ENCODE data around the gene GPS1. TPM values are rescaled to one million over a fixed set of nuclear protein-coding genes. Genes with fewer than 3 reads are reported as not detected.

Gene GPS1
- total RNA-seq, 1 donor from 2014 or later, result 35.5 TPM

- DNase-seq, result no peak
These were observed 8.3 kb downstream of the GPS1 start for GRCh38 chr17:82060001-82060380.

DNA sequence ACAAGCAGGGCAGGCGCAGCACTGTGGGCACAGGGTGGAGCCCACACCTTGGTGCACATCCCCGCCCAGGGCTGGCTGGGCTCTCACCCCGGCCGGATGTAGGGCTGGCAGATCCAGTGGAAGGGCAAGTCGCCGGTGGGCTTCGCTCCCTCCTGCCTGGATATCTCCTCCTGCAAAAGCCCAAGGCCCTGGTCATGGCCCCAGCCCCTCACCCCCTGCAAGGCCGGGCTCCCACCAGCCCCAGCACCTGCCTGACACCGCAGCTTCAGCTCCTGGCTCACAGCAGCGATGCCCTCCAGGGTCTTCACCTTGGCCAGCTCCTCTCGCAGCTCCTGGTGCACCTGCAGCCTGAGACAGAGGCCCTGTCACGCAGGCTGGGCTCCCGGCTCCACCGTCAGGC lies 8.9 kb downstream of the GPS1 start:
- DNase-seq, result no peak

- DNase-seq, result no peak
These were observed 9.6 kb downstream of the GPS1 start for GRCh38 chr17:82061047-82061925.

- DNase-seq, result no peak
These were observed 10.6 kb downstream of the GPS1 start for GRCh38 chr17:82062076-82062983.

DNA sequence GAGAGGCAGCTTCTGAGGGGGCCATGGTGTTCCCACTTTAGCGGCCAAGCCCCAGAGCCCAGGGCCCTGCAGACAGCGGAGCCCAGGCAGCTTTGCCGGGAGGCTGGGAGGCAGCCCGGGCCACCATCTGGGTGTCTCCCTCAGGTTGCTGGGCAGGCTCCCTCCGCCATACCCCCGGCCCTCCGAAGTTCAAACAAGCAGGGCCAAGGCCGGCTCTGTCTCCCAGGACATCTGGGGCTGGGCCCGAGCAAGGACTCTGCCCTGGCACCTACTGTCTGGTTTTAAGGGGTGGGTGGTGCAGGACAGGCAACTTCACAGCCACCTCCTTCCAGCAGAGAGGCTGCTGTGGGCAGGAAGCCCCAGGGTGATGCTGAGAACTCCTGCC lies 11.3 kb downstream of the GPS1 start:
- DNase-seq, result no peak

DNA sequence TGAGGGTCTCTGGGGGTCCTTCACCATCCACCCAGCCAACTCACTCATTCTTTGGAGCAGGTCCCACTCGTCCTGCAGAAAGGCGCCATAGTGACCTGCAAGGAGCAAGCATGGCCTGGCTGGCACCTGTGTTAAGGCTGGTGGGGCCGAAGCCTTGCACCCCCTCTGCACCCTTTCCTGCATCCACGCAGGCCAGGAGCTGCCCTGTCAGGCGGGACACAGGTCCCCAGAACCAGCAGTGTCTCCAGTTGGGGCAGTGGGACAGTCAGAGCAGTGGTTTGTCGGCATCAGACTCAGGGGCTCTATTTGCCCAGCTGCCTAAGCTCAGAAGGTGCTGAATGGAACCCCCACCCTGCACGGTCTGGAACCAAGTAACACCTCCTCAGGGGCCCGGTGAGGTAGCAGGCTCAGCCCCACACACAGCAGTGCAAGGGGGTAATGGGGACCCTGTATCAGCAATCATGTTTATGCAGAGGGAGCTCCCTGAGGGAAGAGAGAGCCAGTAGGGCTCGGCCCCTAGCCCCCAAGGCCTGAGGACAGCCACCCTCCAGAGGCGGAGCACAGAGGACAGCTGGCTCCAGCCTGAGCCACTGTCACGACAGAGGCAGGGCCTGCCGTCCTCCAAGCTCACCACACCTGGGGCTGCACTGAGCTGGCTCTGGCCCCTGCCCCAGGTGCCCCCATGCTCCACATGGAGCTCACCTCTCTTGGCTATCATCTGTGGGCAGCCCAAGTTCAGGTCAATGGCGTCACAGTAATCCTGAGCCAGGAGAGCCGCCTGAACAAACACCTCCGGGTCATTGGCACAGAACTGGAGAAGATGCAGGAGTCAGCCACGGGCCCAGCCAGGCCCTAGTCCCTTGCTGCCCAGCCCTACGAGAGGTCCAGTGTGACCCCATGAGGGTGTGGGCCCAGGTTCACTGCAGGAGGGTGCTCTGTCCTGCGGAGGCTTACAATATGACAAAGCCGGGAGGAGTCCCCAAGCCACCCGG lies 12.0 kb downstream of the GPS1 start:
- no peak for DNase-seq

DNA sequence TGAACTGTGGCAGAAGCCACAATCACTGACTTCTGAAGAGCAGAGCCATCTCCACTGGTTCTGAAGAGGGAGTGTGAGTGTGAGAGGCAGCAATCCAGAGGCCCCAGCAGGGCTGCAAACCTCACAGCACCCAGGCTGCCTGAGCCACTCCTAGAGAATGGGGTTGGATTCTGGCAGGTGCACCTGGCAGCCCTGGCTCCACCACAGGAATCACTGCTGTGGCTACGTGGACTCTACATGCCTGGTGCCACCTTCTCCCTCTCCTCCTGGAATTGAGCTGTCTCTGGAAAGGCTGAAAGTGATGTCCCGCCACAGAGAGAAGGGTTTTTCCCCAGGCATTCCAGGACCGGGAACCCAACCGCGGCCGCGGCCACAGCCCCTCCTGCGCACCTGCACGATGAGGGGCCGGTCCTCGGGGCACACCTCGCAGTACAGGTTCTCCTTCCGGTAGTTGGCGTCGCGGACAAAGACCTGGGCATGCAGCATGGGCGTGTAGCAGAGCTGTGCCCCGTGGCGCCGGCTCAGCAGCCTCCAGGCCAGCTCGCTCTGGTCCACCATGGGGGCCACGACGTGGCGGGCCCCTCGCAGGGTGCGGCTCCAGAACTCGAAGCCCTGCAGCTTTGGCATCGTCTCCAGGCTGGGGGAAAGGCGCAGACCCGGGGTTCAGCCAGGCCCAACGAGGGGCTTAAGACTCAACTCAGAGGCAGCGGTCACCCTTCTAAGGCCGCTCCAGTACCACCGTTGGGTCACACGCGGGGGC lies 12.9 kb downstream of the GPS1 start:
- DNase-seq, result no peak

- DNase-seq, result no peak
These were observed 13.5 kb downstream of the GPS1 start for GRCh38 chr17:82065193-82065637.

GRCh38 chr17:82065638-82066303 lies 14.1 kb downstream of the GPS1 start, which contains the start of gene DUS1L:
Gene DUS1L (minus strand): TSS chr17:82065804. CDS start chr17:82065059, 745 bp downstream.
- DNase-seq, result peak; percentile 36

DNA sequence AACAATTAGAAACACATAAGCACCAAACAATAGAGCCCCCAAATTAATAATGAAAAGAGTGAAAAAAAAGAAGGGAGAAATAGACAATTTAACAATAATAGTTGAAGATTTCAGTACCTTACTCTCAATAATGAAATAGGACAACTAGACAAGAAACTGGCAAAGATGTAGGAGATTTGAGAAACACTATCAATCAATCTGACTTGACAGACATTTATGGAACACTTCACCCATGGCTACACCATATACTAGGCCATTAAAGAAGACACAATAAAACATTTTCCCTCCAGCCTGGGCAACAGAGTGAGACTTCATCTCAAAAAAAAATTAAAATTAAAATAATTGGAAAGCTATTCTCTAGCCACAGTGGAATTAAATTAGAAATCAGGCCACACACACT lies 18.9 kb downstream of the GPS1 start:
- DNase-seq, result no peak

GRCh38 chr17:82072827-82073226 lies 21.1 kb downstream of the GPS1 start:
- DNase-seq, result no peak

GRCh38 chr17:82073446-82073845 lies 21.7 kb downstream of the GPS1 start:
- no peak for DNase-seq

DNA sequence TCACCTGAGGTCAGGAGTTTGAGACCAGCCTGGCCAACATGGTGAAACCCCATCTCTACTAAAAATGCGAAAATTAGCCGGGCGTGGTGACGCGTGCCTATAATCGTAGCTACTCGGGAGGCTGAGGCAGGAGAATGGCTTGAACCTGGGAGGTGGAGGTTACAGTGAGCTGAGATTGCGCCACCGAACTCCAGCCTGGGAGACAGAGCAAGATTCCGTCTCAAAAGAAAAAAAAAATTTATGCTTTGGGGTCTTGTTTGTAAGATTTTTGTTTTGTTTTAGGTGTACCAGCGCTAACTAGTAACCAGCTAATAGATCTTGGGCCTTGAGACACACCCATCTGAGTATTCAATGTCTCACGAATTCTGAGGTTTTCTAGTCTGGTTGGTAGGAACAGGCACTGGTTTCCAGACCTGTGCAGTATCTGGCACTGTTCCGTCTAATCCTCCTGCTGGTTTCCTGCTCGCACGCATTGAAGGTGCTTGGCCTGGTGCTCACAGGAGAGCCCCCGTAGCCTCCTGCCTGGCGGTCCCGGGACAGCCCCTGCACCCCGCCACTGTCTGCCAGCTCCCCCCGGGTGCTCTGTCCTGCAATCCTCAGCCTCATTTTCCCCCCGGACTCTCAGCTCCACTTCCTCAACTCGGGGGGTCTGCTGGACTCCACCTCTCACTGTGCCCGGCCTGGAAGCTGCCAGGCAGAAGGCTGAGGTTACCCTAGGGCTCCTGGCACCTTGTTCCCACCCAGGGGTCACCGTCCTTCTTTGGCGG lies 24.5 kb downstream of the GPS1 start:
- DNase-seq, result no peak

GRCh38 chr17:82076785-82077591 lies 25.3 kb downstream of the GPS1 start:
- DNase-seq, result no peak

GRCh38 chr17:82077617-82078358 lies 26.1 kb downstream of the GPS1 start:
- no peak for DNase-seq

- DNase-seq, result no peak
These were observed 26.7 kb downstream of the GPS1 start for GRCh38 chr17:82078433-82078832.

DNA sequence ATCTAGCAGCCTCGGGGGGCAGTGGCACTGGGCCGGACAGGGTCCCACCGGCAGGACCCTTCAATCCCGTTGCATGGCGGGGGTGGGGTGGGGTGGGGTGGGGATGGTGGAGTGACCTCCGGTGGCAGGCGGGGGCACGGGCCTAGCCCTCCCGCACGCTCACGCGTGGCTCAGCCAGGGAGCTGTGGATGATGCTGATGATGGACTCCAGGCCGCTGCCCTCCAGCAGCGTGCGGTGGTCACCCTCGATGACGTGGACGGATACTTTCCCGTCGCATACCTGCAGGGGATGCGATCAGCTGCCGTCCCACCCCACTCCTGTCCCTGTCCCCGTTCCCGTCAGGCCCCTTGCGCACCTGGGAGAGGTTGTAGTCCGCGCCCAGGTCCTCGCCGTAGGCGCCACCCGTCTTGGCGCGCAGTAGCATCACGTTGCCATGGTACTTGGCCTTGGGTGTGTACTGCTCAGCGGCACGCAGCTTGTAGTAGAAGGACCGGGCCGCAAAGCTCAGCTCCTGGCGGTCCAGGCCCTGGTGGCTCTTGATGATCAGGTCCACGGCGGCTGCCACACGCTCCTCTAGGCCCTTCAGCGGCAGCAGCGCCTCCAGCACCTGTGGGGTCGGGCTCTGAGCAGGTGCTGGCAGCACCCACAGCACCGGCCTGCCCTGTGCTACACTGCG lies 27.4 kb downstream of the GPS1 start:
- no peak for DNase-seq
